Measurements from ENCODE around the gene OVCA2. TPM values are rescaled to one million over a fixed set of nuclear protein-coding genes. Genes with fewer than 3 reads are reported as not detected.

OVCA2 gene
- total RNA-seq, 1 donor from 2014 or later: 24.8 TPM

DNA sequence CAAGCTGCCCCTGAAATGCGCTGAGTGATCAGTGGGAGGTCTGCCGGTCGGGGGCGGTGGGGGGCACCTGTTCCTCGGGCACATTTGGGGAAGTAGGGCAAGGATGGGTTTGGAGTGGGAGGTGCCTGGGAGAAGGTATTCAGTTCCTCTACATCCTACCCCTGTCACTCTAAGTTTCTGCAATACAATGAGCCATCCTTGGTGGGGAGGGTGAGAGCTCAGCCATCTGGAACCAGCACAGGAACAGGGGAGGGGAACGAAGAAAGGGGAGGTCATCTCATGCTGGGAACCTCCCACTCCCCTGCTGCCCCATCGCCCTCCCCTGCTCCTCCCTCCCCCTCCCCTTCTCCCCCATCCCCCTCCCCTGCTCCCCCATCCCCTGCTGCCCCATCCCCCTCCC, 7.7 kb upstream of the OVCA2 start:
- no peak for TF ChIP-seq CTCF (IDR thresholded peaks at IDR 0.05; ENCODE audit: unreplicated experiment)
- H3K27me3 Mint-ChIP-seq (ENCODE audit: low read depth): no peaks in the 10 kb centered on the region
- DNase-seq (ENCODE audit: low spot score in 2 of 2, unreplicated experiment in 2 of 2): no peak
- H3K4me3 Mint-ChIP-seq: no peak overlapping the region
- no peak overlapping the region for H3K27ac Mint-ChIP-seq
- no peaks in the 10 kb centered on the region for H3K9me3 Mint-ChIP-seq
- H3K36me3 Mint-ChIP-seq: peaks cover 17% of the 10 kb centered on the region
- peaks cover 10% of the 10 kb centered on the region for H3K4me1 Mint-ChIP-seq

DNA sequence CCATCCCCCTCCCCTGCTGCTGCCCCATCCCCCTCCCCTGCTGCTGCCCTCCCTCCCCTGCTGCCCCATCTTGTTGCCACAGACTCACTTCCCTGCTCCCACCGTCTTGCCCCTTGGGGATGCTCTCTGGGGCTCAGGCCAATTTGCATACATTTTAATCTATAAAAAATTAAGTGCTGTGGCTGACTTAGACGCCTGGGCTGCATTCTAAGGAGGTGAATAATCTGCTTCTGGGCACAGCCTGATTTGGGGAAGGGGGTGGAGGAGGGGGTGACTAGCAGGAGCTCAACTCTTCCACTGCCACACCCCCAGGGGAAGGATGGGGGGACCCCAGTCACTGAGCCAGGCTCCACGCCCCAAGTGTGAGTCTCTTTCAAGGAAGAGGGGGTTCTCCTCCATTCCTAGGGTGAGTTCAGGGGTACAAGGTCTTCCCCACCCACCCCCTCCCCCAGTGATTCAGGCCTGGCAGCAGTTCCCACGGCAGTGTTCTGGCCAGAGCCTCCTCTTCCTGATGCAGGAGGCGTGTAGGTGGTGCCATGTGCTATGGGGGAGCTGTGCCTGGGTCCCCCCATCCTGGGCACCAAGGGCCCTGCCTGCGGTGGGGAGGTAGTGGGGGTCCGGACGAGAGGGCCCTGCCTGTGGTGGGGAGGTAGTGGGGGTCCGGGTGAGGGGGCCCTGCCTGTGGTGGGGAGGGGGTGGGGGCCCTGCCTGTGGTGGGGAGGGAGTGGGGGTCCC, 6.8 kb upstream of the OVCA2 start:
- Mint-ChIP-seq H3K4me1 (peaks cover 10% of the 10 kb centered on the region), H3K36me3 (peaks cover 17% of the 10 kb centered on the region), H3K27ac (no peak overlapping the region), H3K9me3 (no peaks in the 10 kb centered on the region), H3K4me3 (no peak overlapping the region), H3K27me3 (ENCODE audit: low read depth) (no peaks in the 10 kb centered on the region)
- no peak for TF ChIP-seq CTCF (IDR thresholded peaks at IDR 0.05; ENCODE audit: unreplicated experiment)
- no peak for DNase-seq (ENCODE audit: low spot score in 2 of 2, unreplicated experiment in 2 of 2)

DNA sequence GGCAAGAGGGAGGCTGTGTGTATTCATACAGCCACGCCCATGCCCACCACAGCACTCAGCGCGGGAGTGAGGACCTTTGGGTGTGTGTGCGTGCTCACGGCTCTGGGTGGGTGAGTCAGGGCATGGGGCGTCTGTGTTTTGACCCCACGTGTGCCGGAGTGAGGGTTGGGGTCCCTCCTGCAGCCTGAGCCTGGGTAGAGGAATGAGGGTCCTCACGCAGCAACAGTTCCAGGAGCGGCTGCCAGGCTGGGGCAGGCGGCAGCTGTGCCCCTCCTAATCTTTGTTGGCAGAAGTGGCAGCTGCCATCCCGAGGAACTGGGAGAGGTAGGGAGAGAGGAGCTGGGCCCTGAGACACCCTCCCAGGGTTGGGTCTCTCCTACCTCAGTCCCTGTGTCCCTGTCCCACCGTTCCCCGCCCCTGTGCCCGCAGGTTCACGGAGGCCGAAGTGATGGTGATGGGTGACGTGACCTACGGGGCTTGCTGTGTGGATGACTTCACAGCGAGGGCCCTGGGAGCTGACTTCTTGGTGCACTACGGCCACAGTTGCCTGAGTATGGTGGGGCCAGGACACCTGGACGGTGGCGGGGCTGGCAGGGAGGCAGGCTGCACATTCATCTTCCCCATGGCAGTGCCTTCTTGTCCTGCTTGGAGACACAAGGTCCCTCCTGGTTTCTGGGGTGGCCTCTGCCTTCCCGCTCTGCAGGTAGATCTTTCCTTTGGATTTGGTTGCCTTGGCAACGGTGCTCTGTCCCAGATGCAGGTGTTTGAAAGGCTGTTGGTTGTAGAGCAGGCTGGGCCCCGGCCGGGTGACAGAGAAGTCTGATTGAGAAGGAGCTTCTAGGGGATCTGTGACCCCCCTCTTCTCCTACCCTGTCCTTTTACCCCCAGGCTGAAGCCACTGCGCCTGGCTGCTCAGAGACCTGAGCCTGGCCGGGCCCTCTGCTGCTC, 6.0 kb upstream of the OVCA2 start:
- Mint-ChIP-seq H3K4me1 (peaks cover 8% of the 10 kb centered on the region), H3K36me3 (peaks cover 17% of the 10 kb centered on the region), H3K4me3 (no peak overlapping the region), H3K27me3 (ENCODE audit: low read depth) (no peaks in the 10 kb centered on the region), H3K27ac (no peak overlapping the region), H3K9me3 (no peaks in the 10 kb centered on the region)
- no peak for DNase-seq (ENCODE audit: low spot score in 2 of 2, unreplicated experiment in 2 of 2)
- no peak for TF ChIP-seq CTCF (IDR thresholded peaks at IDR 0.05; ENCODE audit: unreplicated experiment)

- TF ChIP-seq CTCF (IDR thresholded peaks at IDR 0.05; ENCODE audit: unreplicated experiment): no peak
- Mint-ChIP-seq H3K27ac (no peak overlapping the region), H3K4me3 (no peak overlapping the region), H3K4me1 (peaks cover 8% of the 10 kb centered on the region), H3K36me3 (peaks cover 17% of the 10 kb centered on the region), H3K9me3 (no peaks in the 10 kb centered on the region), H3K27me3 (ENCODE audit: low read depth) (no peaks in the 10 kb centered on the region)
- no peak for DNase-seq (ENCODE audit: low spot score in 2 of 2, unreplicated experiment in 2 of 2)
Observed at GRCh38 chr17:2037155-2037554, 4.7 kb upstream of the OVCA2 start.

DNA sequence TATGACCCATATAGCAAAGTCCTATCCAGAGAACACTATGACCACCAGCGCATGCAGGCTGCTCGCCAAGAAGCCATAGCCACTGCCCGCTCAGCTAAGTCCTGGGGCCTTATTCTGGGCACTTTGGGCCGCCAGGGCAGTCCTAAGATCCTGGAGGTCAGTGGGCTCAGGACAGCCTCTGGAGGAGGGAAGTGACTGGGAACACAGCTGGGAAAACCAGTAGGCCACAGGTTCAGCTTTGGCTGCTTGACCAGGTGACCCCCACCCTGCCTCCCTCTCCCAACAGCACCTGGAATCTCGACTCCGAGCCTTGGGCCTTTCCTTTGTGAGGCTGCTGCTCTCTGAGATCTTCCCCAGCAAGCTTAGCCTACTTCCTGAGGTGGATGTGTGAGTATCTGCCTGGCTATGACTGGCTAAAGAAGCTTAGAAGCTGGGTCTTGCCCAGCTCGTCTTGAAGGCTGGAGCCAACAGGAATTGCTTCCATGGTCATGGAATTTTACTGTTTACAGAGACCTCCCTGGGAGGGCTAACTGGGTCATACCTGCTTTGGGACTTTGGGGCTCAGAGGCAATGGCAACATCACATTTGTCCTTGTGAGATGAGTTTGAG, 1.5 kb upstream of the OVCA2 start:
- TF ChIP-seq CTCF (IDR thresholded peaks at IDR 0.05; ENCODE audit: unreplicated experiment): no peak
- DNase-seq (ENCODE audit: low spot score in 2 of 2, unreplicated experiment in 2 of 2): no peak
- Mint-ChIP-seq H3K27ac (peak overlapping the region; percentile 78), H3K4me1 (peaks cover 18% of the 10 kb centered on the region), H3K4me3 (peak overlapping the region; percentile 89), H3K27me3 (ENCODE audit: low read depth) (no peaks in the 10 kb centered on the region), H3K36me3 (peaks cover 17% of the 10 kb centered on the region), H3K9me3 (no peaks in the 10 kb centered on the region)
